HG03432 (cell line): ENCODE measurements around the gene MAP3K20.
"Not testable (repeated sequence)": the region's sequence is repeated elsewhere in the genome, so short reads cannot be mapped to it uniquely, and the experiment has no call there.

Experiments
- ATAC-seq: cut with Tn5 transposase; IDR thresholded peaks from one replicate; pipeline ENCODE4 v1.9.1; 2021; ENCODE audit warnings: mild to moderate bottlenecking, moderate library complexity; ENCODE audit not compliant: unreplicated experiment

Gene MAP3K20

GRCh38 chr2:173086518-173087213 is 11.0 kb downstream of the MAP3K20 start:
- no peak for ATAC-seq

- no peak for ATAC-seq
Measured at GRCh38 chr2:173087214-173087581, 11.6 kb downstream of the MAP3K20 start.

- no peak for ATAC-seq
Measured at GRCh38 chr2:173087793-173088496, 12.3 kb downstream of the MAP3K20 start.

- no peak for ATAC-seq
Measured at GRCh38 chr2:173090276-173090877, 14.7 kb downstream of the MAP3K20 start.

GRCh38 chr2:173090973-173091660 is 15.5 kb downstream of the MAP3K20 start:
- no peak for ATAC-seq

- no peak for ATAC-seq
Measured at GRCh38 chr2:173091910-173092309, 16.3 kb downstream of the MAP3K20 start.

GRCh38 chr2:173092844-173093402 is 17.3 kb downstream of the MAP3K20 start:
- no peak for ATAC-seq

- ATAC-seq = not testable (repeated sequence)
Measured at GRCh38 chr2:173093617-173094016, 18.0 kb downstream of the MAP3K20 start.

- no peak for ATAC-seq
Measured at GRCh38 chr2:173094731-173095130, 19.1 kb downstream of the MAP3K20 start.

GRCh38 chr2:173095356-173095755 is 19.7 kb downstream of the MAP3K20 start:
- ATAC-seq = no peak

- ATAC-seq = no peak
Measured at GRCh38 chr2:173099271-173099670, 23.6 kb downstream of the MAP3K20 start.

- ATAC-seq = no peak
Measured at GRCh38 chr2:173099804-173100203, 24.2 kb downstream of the MAP3K20 start.

- ATAC-seq = peak; percentile 87
Measured at GRCh38 chr2:173101687-173102086, 26.0 kb downstream of the MAP3K20 start.

GRCh38 chr2:173104156-173104555 is 28.5 kb downstream of the MAP3K20 start:
- ATAC-seq = no peak

- ATAC-seq = no peak
Measured at GRCh38 chr2:173106959-173107628, 31.4 kb downstream of the MAP3K20 start.

GRCh38 chr2:173107629-173108022 is 32.0 kb downstream of the MAP3K20 start:
- no peak for ATAC-seq

- ATAC-seq = no peak
Measured at GRCh38 chr2:173109253-173110188, 33.9 kb downstream of the MAP3K20 start.

- ATAC-seq = no peak
Measured at GRCh38 chr2:173117678-173118077, 42.0 kb downstream of the MAP3K20 start.

GRCh38 chr2:173118395-173118794 is 42.7 kb downstream of the MAP3K20 start:
- no peak for ATAC-seq
